Panc1 (cell line): ENCODE measurements around the gene E4F1.

Experiments
- CTCF ChIP-seq: fragments of 450-650 bp; IDR thresholded peaks from 2 replicates; pipeline ENCODE4 v1.5.1; 2017; ENCODE audit warnings: mild to moderate bottlenecking
- POLR2AphosphoS5 ChIP-seq: IDR thresholded peaks from 2 replicates; pipeline ENCODE4 v1.6.1; 2012; ENCODE audit warnings: mild to moderate bottlenecking, low read depth, low read length, moderate library complexity

GRCh38 chr16:2232094-2232990 lies 9.0 kb downstream of the E4F1 start:
- TF ChIP-seq CTCF (no peak), POLR2AphosphoS5 (no peak)
